Fibroblast of lung (primary cell): ENCODE data around the gene ITGA8.

Experiments used
- CTCF ChIP-seq, 2 donors: IDR thresholded peaks in 1 of 2; conservative IDR thresholded peaks in 1 of 2; 1 replicate in 1 of 2; 2 replicates in 1 of 2; pipeline ENCODE4 v1.5.1; 2011 to 2012; ENCODE audit warnings: low read length in 2 of 2, control low read depth in 1 of 2, inconsistent platforms in 1 of 2, low read depth in 1 of 2, mild to moderate bottlenecking in 1 of 2
- EZH2 ChIP-seq: IDR thresholded peaks from 2 replicates; pipeline ENCODE4 v1.5.1; 2012; ENCODE audit warnings: low read length, control low read depth, mild to moderate bottlenecking; ENCODE audit errors: missing control alignments

- no peak for TF ChIP-seq CTCF (conservative IDR thresholded peaks at IDR 0.05 in 1 of 2, IDR thresholded peaks at IDR 0.05 in 1 of 2; ENCODE audit: low read depth in 1 of 2, low read length in 2 of 2)
- TF ChIP-seq EZH2, result no peak
Measured at GRCh38 chr10:15723803-15724202, 4.1 kb upstream of the ITGA8 start.
